ENCODE results near the gene INSRR.

Gene INSRR

DNA sequence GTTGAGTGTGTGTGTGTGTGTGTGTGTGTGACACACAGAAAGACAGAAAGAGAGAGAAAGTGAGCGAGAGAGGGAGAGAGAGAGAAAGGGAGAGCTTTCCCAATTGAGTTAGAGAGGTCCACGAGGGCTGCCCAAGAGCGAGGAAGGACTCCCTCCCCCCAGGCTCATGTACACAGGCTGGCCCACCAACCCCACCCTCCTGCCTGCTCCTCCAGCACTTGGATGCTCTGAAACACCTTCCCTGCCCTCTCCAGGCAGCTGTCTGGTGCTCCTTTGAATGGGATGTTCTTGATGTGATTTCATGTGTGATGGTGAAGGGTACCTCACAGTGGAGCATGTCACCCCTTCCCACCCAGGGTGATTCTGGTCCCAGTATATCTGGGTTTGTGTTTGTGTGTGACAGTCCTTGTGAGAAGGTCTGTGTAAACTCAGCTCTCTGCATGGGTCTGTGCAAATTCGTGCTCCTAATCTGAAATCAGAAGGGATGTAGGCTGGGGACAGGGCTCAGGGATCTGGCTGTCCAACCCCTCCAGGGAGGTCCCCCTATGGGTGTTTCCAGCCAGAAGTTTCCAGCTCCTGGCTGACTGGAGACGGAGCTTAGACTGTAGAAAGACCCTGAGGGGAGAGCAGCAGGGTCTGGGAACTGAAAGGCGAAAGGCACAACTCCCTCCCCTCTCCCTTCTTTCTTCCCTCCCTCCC, 27.8 kb upstream of the INSRR start:
- DNase-seq (ENCODE audit: low read depth) = no peak
- TF ChIP-seq, protein P1, sequence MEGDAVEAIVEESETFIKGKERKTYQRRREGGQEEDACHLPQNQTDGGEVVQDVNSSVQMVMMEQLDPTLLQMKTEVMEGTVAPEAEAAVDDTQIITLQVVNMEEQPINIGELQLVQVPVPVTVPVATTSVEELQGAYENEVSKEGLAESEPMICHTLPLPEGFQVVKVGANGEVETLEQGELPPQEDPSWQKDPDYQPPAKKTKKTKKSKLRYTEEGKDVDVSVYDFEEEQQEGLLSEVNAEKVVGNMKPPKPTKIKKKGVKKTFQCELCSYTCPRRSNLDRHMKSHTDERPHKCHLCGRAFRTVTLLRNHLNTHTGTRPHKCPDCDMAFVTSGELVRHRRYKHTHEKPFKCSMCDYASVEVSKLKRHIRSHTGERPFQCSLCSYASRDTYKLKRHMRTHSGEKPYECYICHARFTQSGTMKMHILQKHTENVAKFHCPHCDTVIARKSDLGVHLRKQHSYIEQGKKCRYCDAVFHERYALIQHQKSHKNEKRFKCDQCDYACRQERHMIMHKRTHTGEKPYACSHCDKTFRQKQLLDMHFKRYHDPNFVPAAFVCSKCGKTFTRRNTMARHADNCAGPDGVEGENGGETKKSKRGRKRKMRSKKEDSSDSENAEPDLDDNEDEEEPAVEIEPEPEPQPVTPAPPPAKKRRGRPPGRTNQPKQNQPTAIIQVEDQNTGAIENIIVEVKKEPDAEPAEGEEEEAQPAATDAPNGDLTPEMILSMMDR (IDR thresholded peaks at IDR 0.05; ENCODE audit: control insufficient read depth, extremely low read depth, insufficient read depth) = no peak
- H3K4me3 ChIP-seq (ENCODE audit: low read depth, low read length) = no peak overlapping the region

DNA sequence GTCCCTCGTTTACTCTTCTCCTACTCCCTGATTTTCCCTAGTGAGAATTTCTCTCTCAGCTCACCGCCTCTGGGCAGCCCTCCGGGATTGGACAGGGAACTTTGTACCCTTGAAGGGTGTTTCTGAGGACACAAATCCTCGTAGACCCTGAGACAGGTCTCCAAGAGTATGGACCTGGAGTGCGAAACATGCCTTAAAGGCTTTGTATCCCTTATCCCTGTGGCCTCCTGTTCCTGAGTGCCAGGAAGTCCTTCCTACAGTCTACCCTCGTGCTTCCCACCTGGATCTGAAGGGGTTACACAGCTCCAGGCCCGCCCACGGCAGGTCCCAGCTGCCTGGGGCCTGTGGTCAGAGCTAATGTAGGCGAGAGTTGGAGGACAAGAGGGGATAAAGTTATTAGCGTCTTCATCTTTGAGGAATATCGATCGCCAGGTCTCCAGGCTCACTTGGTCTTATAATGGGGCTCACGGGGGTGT, 27.0 kb upstream of the INSRR start:
- DNase-seq (ENCODE audit: low read depth) = no peak
- no peak overlapping the region for H3K4me3 ChIP-seq (ENCODE audit: low read depth, low read length)
- TF ChIP-seq, protein P1 (IDR thresholded peaks at IDR 0.05; ENCODE audit: control insufficient read depth, extremely low read depth, insufficient read depth) = no peak

DNA sequence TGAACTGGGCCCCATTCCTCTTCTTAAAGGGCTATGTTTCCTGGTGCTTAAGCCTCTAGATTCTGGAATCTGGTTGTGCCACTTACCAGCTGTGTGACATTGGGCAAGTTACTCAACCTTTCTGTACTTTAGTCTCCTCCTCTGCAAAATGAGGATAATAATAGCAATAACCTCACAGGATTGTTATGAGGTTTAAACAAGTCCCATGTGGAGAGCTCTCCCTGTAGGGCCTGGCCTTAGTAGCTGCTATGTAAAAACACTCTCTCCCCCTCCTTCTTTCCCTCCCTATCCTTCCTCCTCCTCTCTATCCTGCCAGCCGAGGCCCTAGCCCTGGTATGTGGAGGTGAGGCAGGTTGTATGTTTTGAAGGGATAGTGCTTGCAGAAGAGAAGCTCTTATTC, 26.4 kb upstream of the INSRR start:
- no peak overlapping the region for H3K4me3 ChIP-seq (ENCODE audit: low read depth, low read length)
- TF ChIP-seq, protein P1 (IDR thresholded peaks at IDR 0.05; ENCODE audit: control insufficient read depth, extremely low read depth, insufficient read depth) = no peak

DNA sequence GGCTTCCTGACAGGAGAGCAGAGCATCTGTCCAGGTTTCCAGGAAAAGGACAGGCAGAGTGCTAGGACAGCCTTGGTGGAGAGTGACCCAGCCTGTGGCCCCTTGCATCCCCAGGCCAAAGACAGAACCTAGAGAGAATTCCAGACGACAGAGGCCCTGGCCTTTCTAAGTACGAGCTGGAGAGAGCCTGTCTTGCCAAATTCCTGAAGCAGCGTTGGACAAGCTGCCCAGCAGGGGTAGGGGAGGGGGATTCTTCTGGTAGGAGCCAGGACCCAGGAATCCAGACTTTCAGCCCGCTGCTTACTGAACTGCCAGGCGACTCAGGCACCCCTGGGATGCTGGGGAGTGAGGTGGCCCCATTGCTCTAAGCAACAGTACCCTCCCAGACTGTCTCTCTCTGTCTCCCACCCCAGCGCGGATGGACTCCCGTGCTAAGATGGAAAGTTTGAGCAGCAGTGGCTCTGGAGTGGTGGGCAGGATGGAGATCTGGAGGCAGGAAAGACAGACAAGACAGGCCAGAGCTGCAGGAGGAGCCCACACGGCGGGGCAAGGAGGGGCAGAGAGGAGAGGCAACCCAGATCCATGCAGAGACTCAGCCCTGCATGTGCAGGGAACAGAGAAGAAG, 25.8 kb upstream of the INSRR start:
- DNase-seq (ENCODE audit: low read depth) = no peak
- no peak overlapping the region for H3K4me3 ChIP-seq (ENCODE audit: low read depth, low read length)
- TF ChIP-seq, protein P1 (IDR thresholded peaks at IDR 0.05; ENCODE audit: control insufficient read depth, extremely low read depth, insufficient read depth) = no peak

More for the DNA sequence above, 26.4 kb upstream of the INSRR start:
- DNase-seq (ENCODE audit: low read depth) = no peak

DNA sequence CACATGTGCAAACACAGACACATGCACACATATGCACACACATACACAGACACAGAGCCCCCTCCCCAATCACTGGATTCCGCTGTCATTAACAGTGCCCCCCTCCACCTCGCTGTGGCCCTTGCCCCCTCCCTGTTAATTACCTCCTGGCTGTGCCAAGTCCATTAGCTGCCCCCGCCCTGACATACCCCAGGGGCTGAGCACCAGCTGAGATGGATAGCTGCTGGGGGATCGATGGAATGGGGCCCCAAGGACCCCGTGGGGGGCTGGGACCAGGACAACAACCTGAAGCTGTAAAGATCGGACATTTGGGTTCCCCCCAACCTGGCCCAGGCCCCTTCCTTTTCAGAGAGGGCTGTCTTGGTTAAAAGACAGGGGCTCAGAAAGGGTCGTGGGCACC, 25.0 kb upstream of the INSRR start:
- no peak overlapping the region for H3K4me3 ChIP-seq (ENCODE audit: low read depth, low read length)
- no peak for DNase-seq (ENCODE audit: low read depth)
- TF ChIP-seq, protein P1 (IDR thresholded peaks at IDR 0.05; ENCODE audit: control insufficient read depth, extremely low read depth, insufficient read depth) = no peak

DNA sequence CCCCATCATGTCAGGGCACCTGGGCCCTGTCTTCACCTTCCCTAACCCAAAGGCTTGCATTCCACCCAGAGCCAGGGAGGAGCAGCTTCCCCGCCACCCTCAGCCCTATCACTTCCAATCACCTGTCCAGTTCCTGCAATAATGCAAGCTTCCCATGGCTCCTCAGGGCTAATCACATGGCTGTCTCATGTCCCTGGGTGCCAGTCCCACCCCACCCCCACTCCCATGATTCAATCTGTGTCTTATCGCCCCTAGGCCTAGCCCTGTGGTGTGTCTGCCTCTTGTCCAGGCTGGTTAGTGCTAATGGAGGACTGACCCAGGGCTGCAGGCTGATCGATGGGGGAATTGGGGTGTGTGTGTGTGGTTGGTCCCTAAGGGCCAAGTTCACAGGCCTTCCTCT, 23.6 kb upstream of the INSRR start:
- TF ChIP-seq, protein P1 (IDR thresholded peaks at IDR 0.05; ENCODE audit: control insufficient read depth, extremely low read depth, insufficient read depth) = no peak
- DNase-seq (ENCODE audit: low read depth) = no peak
- H3K4me3 ChIP-seq (ENCODE audit: low read depth, low read length) = no peak overlapping the region

Data from LNCaP clone FGC (cell line).